ENCODE data around the gene PRDX4. TPM values are rescaled to one million over a fixed set of nuclear protein-coding genes. Genes with fewer than 3 reads are reported as not detected.

PRDX4 gene
- 240 and 246 TPM in 2 replicates for total RNA-seq

DNA sequence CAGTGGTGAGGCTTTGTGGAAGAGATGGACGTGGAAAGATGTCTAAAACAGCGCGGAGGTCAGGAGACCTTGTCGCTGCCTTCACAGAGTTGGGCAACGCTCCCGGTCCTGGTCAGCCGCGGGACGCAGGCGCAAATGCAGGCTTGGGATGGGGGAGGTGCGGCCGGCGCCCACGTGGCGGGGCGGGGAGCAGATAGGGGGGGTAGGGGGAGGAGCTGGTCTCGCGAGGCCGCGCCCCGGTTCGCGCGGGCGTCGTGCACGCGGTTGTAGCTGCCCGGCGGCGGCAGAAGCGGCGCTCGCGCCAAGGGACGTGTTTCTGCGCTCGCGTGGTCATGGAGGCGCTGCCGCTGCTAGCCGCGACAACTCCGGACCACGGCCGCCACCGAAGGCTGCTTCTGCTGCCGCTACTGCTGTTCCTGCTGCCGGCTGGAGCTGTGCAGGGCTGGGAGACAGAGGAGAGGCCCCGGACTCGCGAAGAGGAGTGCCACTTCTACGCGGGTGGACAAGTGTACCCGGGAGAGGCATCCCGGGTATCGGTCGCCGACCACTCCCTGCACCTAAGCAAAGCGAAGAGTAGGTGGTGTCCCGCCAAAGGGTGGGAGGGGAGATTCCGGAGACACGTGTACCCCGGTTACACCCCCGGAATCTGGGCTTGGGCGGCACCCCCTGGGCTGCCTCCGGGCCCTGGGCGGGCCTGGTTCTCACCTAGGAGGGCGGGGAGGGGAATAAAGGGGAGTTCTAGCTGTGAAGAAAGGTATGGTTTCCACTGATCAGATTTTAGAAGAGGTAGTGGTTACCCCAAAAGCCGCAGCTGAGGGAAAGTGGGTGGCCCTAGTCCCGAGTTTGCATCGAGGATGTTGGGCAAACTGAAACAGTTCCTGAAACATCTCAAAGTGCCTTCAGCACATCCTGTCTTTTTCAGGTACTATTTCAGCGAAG is at the start of gene PRDX4:
Gene PRDX4 (plus strand): TSS at position 255 of the 939 bp plus-strand sequence. CDS start 78 bp downstream, at position 333.

Other genes starting within 250 kb of the PRDX4 start
- gene ACOT9, start 75.8 kb downstream of the PRDX4 start, total RNA-seq: 54.4 and 55.5 TPM in 2 replicates
- 194 and 517 TPM in 2 replicates for gene SAT1, start 115.7 kb downstream of the PRDX4 start, total RNA-seq
- 6.3 and 8.8 TPM in 2 replicates for gene APOO, start 240.4 kb downstream of the PRDX4 start, total RNA-seq
- 0.11 TPM in 1 of 2 replicates, not detected in the other for gene CXorf58, start 240.5 kb downstream of the PRDX4 start, total RNA-seq